HG03280 (cell line): ENCODE data around the gene TRMT1.
A peak's percentile ranks its signal among the peaks of the same experiment; 100 is the strongest.

Experiments
- ATAC-seq: cut with Tn5 transposase; IDR thresholded peaks from one replicate; pipeline ENCODE4 v1.9.1; 2021; ENCODE audit warnings: mild to moderate bottlenecking, moderate library complexity; ENCODE audit not compliant: unreplicated experiment

The TRMT1 gene

DNA sequence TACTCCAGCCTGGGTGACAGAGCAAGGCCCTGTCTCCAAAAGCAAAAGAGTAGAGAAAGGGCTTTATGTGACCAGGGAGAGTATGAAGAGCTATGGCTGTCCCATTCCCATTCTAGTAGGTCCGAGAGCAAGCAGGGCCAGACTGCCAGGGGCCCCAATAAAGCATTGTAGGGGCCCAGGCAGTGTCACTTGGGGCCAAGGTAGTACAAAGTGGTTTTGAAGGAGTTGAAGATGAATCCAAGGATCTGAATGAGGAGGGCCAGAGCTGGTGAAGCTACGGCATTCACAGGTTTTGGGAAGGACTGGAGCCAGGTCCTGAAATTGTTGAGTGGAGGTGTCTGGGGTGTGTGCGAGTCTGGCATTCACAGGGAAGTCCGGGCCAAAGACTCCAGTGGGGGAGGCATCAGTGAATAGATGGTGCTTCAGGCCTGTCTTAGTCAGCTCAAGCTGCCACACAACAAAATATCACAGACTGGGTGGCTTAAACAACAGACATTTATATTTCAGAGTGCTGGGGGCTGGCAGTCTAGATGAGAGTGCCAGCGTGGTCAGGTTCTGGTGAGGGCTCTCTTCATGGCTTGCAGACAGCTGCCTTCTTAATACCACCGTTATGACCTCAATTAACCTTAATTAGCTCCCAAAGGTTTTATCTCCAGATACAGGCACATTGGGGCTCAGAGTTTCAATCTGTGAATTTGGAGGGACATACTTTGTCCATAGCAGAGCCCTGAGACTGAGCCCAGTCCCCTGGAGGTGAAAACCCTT is 11.5 kb upstream of the TRMT1 start:
- no peak for ATAC-seq

DNA sequence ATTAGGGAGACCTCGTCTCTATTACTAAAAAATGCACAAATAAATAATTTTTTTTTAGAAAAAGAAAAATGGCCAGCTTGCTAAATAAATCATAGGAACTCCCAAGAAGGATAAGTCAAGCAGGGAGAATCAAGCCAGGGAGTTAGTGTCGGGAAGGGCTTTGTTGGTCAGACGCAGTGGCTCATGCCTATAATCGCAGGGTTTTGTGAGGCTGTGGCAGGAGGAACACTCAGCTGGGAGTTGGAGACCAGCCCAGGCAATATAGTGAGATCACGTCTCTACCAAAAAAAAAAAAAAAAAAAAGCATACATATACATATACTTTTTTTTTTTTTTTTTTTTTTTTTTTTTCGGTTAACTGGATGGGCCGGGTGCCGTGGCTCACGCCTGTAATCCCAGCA is 10.5 kb upstream of the TRMT1 start:
- ATAC-seq, result no peak

DNA sequence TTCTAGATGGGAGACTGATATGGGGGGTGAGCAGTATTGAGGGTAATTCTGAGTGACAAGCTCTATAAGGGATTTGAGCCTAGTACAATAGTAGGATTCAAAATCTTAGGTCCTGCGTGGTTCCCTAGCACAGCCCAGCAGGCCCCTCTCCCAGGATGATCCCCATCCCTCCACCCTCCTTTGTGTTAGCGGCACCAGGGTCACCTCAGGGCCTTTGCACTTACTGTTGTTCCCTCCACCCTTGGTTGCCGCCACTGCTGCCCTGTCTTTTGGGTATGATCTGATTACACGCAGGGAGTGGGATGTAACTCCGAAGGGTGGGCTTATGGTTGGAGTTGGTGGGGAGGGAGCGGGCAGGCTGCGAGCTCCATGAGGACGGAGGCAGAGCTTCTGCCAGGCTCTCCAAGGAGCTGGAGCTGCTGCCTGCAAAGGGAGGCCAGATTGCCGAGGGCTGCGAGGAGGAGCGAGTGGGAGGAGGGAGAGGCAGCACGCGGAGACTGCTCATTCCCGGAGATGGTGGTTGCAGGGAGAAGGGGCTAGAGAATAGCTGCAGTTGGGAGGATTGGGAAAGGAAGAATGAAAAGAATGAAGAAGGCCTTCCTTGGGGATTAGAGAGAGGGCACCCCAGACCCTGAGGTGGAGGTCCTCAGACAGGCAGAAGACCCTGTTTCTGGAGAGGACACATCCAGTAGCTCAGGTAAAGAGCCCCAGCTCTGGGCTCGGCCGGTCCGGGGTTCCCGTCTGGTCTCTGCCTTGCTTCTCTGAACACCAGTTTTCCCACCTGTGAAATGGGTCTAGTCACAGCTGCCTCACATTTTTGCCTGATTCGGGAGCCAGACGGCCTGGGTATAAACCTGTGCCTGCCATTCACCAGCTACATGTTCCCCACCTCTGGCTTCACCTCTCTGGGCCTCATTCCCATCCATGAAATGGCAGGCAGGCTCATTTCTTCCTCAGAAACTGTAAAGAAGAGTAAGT is 6.7 kb upstream of the TRMT1 start:
- no peak for ATAC-seq

DNA sequence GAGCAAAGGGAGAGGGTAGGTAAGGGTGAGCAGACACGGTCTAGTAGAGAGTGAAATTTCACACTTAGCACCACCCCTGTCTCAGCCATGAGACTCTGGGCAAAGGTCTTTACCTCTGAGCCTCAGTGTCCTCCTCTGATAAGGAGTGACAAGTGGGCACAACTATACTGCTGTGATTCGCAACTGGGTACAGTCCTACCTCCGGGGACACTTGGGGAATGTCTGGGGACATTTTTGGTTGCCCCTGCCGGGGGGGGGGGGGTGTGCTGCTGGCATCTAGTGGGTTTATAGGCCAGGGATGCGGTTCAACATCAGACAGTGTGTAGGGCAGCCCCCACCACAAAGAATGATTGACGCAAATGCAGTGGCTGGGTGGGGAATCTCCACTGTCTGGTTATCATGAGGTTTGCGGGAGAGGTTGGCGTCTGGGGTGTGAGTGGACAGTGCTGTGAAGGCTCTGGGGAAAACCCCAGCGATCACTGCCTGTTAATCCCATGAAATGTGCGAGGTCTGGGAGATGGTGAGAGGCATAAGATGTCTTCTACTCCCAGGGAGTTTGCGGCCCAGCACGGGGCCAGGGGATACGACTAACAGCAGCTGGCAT is 5.8 kb upstream of the TRMT1 start:
- ATAC-seq, result no peak

DNA sequence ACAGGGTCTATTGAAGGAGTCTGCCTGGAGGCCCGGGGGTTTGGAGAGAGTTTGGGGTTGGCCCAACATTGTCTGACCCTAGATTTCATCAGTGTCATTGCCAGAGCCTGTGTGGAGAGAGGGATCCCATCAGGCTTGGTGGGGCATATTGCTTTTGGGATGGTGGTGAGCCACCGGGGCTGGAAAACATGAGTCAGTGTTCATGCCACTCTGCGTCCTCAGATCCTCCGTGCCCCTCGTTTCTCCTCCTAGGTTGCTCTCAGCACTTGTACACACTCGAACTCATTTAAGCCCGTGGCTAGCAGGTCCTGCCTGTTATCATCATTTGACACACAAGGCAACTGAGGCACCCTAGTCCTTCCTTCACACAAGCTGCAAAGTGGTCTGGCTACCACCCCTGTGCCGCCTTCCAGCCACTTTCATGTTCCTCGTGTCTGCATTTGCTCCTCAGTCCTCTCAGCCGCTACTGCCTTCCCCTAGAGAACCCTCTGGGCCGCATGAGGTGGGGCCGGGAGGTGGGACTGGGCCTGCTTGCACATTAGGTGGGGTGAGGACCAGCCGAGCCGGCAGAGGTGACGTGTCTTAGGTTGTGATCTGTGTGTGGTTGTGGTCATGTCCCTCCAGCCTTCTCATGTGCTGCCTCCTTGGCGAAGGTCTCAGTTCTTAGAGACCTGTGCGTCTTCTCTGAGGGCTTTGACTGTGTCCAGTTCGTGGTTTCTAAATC is 5.2 kb upstream of the TRMT1 start:
- ATAC-seq, result no peak

DNA sequence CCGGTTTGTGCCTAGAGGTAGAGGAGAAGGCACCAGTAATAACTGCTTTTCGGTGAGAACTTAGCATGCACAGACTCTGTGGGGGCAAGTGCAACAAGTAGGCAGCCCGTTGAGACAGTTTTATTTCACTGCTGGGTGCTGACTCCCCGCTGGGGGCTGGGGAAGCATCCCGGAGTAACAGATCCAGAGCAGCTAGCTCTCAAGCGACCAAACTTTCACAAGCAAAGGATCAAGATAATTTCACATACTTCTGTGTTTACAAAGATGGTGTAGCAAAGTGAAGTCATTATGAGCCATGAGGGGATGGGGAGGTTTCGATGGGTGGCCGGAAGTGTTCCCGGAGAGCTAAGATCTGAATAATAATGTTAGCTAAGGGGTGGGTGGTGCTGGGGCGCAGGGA is 4.3 kb upstream of the TRMT1 start:
- ATAC-seq, result no peak

DNA sequence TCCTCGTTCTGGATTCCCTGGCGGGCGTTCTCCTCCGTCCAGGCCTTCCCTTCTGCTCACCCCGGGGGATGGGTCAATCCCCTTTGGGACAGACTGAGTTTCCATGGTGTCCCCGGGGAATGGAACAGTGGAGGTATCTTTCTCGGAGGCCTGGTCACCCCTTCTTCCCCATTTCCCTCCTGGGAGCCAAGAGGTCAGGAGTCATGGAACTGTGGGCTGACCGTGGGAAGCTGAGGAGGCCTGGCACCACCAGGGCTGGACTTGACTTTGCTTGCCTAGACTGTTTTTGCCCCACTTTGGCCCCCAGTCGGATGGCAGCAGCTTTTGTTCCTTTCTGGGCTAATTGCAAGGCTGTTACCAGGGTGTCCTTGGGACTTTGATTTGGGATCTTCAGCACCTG is 3.5 kb upstream of the TRMT1 start:
- ATAC-seq, result no peak

DNA sequence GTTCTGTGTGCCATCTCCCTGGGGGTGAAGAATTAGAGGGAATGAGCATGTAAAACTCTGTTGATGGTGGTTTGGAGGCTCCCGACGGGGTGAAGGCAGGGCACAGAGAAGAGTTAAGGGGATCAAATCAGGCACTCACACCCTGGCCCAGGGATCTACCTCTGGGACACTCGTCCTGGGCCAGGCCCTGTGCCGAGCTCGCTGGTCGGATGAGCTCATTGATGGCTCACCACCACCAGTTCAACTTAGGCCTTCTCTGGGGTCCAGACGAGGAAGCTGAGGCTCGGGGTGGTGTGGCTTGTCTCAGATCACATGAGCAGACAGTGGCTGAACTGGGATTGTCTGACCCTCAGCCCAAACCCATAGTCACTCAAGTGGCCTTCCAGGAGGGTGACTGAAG is 3.1 kb upstream of the TRMT1 start:
- no peak for ATAC-seq

DNA sequence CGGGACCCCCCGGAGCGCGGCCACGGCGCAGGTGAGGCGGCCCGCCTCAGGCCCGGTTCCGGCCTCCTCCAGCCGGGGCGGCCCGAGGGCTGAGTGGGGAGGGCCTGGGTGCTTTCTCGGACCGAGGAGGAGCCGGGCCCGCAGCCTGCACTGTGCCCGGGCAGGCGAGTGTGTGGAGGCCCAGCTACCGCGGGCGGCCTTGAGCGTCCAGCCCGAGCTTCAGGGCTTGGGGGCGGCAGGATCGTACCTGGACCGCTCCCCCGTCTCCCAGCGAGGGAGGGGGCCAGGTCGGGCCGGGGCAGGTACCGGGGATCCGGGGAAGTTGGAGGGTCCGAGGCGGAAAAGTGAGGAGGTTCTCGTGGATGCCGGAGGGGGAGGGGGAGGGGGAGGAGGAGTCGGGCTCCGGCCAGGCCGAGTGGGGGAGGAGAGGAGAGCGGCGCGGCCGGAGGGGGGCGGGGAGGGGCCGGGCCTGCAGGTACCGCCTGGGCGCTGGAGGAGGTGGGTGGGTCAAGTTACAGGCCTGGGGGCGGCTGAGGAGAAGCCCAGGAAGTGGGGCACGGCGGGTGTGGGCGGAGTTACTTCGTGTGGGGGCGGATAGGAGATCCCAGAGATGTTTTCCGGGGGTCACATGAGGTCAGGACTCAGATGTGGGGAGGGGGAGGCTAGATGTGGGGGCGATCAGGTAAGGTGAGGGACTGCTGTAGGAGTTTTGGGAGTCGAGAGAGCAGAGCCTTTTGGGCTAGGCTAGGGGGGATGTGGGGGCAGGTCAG is 2.1 kb upstream of the TRMT1 start:
- no peak for ATAC-seq

DNA sequence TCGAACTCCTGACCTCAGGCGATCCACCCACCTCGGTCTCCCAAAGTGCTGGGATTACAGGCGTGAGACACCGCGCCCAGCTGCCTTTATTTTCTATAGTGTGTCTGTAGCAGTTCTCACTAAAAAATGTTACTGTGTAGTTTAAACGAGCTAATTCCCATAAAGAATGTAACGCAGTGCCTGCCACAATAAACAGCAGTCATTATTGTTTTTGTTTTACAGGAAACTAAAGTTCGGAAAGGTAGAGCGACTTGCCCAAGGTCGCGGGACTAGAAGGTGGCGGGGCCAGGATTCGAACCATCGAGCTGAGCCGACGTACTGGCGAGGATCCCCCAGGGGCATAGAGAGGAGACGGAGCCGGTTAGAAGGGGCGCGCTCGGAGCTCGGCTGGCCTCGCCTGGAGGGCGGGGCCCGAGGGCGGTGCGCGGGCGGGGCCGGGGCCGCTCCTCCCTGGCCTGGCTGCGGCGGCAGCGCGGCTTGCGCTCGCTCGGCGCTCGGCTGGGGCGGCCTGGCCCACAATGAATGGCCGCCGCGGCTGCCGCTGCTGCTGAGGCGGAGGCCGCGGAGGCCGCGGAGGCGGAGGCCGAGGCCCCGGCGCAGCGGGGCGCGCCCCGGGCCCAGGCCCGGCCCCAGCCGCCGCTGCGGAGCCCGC is 1.4 kb upstream of the TRMT1 start, which contains the start of gene NACC1:
NACC1 (plus strand) TSS at position 493 of the 652 bp plus-strand sequence. CDS start 16,944 bp downstream, outside the sequence.
- peak; percentile 70 for ATAC-seq

DNA sequence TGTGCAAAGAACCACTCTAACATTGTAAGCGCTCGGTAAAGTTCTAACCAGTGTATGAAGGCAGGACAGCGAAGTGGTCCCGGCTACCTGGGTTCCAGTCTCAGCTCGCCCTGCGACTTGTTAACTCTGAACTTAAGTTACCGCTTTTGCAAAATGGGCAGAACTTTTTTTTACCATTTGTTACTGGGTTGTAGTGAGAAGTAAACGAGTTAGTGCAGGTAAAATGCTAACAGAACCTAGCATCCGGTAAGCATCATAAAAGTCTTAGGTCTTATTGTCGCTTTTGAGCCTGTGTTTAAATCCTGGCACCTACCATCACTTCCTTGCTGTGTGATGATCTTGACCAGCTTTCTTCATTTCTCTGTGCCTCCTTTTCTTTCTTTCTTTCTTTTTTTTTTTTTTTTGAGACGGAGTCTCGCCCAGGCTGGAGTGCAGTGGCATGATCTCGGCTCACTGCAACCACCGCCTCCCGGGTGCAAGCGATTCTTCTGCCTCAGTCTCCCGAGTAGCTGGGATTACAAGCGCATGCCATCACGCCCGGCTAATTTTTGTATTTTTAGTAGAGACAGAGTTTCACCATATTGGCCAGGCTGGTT is 734 bp upstream of the TRMT1 start:
- no peak for ATAC-seq

DNA sequence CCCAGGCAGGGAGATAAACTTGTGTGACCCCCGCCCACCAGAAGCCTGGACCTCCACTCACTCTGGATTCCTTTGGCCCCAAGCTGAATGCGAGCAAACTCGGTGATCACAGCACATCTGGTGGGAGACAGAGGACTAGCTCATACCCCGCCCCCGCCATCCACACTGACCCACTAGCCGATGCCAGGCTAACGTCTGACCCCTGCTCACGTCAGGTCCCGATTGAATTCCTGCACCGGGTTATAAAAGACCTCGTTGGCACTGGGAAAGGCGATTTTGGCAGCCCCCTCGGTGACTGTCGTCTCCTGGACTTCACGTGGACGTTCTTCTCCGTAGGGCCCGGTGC is 631 bp downstream of the TRMT1 start:
- ATAC-seq, result no peak

DNA sequence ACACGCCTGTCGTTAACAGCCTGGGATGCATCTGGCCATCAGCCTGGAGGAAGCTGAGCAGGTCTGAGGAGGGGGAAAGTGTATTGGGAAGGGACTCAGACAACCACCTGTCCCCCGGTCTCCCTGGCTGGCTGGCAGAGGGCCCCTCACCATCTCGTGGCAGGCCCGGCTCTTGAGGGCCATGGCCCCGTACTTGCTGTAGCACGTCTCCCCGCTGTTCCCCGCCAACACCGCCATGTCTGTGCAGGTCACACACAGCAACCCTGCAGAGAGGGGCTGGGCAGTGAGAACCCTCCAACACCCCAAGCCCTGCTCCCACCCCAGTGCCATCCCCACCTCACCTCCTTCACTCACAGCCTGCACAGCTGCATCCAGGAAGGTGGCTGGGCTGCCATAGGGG is 4.0 kb downstream of the TRMT1 start:
- no peak for ATAC-seq

DNA sequence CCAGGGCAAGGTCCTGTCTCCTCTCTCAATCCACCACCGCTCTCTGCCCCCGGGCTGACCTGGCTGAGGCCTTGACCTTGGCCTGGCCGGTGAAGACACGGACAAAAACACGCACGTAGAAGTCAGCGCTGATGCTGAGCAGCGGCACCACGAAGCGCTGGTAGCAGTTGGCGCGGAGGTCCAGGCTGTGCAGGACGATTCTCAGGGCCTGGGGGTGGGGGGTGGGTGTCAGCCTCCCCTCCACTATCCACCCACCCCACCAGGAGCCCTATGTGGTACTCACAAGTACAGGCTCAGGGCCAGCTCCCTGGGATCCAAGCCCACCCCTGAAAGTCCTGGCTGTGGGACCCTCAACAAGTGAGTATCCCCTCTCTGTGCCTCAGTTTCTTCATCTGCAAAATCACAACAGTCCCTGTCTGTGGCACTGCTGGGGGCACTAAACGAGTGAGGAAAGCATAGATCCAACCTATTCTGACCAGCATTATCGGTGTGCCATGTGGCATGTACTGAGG is 6.4 kb downstream of the TRMT1 start:
- no peak for ATAC-seq

DNA sequence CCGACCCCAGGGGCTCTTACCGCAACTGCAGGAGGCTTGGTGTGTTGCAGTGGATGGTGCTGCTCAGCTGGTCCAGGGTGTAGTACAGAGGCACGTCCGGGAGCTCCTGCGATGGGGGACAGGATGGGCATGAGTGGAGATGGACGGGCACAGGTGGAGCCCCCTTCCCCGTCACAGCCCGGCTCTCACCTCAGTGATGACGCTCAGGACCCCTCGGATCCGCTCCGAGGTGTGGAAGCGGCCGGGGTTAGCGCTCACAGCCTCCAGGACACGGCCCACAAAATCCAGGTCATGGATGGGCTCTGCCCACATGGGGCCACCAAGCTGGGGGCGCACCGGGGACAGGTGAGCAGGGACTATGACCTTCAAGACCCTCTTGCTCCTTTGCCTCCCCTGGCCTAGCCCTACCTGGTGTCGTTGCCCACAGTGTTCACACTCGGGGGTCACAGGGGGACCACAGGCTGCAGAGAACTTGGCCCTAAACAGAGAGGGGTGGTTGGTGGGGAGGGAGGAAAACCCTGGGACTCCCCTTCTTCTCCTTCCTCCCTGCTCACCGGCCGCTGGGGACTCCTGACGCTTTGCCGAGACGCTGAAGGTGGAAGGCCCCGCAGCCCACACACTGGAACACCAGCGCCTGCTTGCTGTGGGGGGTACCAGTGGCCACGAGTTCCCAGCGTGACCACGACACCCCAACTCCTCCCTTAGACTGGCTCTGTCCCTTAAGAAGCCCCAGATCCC is 7.0 kb downstream of the TRMT1 start:
- ATAC-seq, result no peak

DNA sequence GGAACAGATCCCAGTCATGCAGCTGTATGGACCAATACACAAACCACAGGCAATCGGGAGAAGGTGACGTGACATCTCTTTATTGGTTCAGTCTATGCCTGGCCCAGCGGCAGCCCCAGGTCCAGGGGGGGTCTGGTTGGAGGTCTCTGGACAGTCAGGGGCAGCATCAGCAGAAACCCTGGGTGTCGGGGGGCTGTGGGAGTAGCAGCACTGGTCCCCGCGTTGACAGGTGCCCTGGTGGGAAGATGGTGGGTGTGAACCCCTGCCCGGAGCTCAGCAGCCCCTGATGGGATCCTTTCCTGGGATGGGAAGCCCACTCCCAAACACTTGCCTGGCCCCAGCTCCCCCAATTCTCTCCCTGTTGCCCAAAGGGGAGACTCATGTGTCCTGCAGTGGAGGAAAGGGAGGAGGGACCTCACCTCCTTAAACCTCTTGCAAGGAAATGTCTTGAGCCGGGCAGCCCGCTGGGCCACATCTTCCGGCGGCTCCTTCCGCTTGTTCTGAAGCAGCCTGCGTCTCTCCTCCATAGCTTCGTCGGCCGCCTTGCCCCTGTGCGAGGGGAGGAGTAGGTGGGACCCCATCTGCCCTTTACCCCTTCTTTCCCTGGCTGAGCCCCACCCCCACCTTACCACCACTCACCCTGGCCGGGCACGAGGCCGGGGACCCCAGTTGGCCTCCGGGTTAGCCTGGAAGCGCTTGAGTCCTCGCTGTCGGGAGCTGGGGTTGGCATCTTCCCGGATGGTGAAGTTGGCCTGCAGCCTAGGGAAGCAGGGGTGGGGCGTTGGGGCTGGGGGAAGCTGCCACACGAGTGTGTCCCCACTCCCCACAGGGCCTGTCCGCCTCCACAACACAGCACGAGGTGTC is 11.5 kb downstream of the TRMT1 start:
- ATAC-seq, result no peak

DNA sequence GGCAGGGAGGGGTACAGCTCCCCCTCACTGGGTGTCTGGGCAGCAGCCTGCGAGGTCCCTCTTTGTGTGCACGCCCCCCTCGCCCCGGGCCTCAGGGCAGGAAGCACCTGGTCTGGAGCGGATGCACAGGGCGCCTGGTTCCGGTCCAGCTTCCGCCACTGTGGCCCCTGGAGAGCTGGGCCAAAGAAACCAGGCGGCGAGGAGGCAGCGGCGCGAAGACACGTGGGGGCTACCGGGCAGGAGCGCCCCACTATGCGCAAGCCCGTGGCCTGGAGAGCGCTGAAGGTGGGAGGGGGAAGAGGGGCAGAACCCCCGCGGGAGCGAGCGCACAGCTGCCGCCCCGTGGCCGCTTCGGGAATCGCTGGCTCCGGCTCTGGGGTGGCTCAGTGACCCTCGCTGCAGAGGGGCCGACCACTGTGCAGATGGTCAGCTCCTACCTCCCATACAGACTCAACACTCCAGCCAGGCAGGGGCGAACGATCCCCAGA is 12.1 kb downstream of the TRMT1 start:
- peak; percentile 38 for ATAC-seq
